ENCODE results near the gene RAB11A. TPM values are rescaled to one million over a fixed set of nuclear protein-coding genes. Genes with fewer than 3 reads are reported as not detected.

The RAB11A gene
- total and polyA plus RNA-seq, 9 of the 15 experiments (the other 6 are each of a cell fraction or from before 2014, with no cell fraction given), result 129 to 369 (median 245) TPM

DNA sequence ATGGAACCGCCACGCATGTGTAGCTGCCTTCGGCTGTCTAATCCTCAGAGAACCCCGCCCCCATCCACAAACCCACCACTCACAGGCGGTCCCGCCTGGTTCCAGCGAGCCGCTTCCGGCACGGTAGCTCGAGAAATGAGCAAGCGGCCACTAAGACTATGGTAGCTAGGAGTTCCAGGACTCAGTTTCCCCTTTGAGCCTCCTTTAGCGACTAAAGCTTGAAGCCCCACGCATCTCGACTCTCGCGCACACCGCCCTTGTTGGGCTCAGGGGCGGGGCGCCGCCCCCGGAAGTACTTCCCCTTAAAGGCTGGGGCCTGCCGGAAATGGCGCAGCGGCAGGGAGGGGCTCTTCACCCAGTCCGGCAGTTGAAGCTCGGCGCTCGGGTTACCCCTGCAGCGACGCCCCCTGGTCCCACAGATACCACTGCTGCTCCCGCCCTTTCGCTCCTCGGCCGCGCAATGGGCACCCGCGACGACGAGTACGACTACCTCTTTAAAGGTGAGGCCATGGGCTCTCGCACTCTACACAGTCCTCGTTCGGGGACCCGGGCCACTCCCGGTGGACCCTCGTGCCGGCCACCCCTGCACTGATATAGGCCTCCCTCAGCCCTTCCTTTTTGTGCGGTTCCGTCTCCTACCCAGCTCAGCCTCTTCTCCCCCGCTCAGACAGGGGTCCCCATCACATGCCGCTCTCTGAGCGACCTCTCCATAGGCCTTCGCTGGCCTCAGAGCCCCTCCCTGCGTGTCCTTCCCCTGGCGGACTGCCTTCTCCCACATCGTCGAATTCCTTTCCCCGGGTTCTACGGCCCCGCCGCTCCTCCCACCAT lies at the start of gene RAB11A (continued):
- TF ChIP-seq, protein P1, sequence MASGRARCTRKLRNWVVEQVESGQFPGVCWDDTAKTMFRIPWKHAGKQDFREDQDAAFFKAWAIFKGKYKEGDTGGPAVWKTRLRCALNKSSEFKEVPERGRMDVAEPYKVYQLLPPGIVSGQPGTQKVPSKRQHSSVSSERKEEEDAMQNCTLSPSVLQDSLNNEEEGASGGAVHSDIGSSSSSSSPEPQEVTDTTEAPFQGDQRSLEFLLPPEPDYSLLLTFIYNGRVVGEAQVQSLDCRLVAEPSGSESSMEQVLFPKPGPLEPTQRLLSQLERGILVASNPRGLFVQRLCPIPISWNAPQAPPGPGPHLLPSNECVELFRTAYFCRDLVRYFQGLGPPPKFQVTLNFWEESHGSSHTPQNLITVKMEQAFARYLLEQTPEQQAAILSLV (tag; IDR thresholded peaks at IDR 0.05), result no peak
- TF ChIP-seq ZNF347 (CRISPR knock-in tag; IDR thresholded peaks at IDR 0.05; ENCODE audit: low read depth) (no peak), GATA2 (CRISPR knock-in tag; IDR thresholded peaks at IDR 0.05) (no peak), ILF3 (IDR thresholded peaks at IDR 0.05; ENCODE audit: borderline replicate concordance) (peak; percentile 93), ZNF232 (CRISPR knock-in tag; IDR thresholded peaks at IDR 0.05) (0 out of 2 replicates have a peak, but pooled peaks have one; percentile 16), JUNB (CRISPR knock-in tag; conservative IDR thresholded peaks at IDR 0.05) (no peak), ZNF134 (CRISPR knock-in tag; conservative IDR thresholded peaks at IDR 0.05) (no peak), TEAD1 (CRISPR knock-in tag; IDR thresholded peaks at IDR 0.05) (peak in 1 of 2 experiments; percentile 53; a peak in 1 of 4 replicates), ZNF324 (CRISPR knock-in tag; IDR thresholded peaks at IDR 0.05) (no peak), FOXM1 (IDR thresholded peaks at IDR 0.05; ENCODE audit: low read depth) (peak; percentile 20; the same call in 1 of the 2 replicates), FOXM1 (CRISPR knock-in tag; IDR thresholded peaks at IDR 0.05; ENCODE audit: low read depth) (peak; percentile 92; the same call in 1 of the 2 replicates), POLR3A (IDR thresholded peaks at IDR 0.05; ENCODE audit: borderline replicate concordance, extremely low read depth, insufficient read depth, insufficient read length) (peak; percentile 98), TRIM28 (IDR thresholded peaks at IDR 0.05) (no peak), BMI1 (IDR thresholded peaks at IDR 0.05; ENCODE audit: low read length) (no peak), FIP1L1 (IDR thresholded peaks at IDR 0.05; ENCODE audit: low read depth, low read length, poor library complexity, severe bottlenecking) (peak; percentile 73), ZNF165 (CRISPR knock-in tag; IDR thresholded peaks at IDR 0.05; ENCODE audit: borderline replicate concordance) (no peak), ETV1 (tag; conservative IDR thresholded peaks at IDR 0.05; ENCODE audit: low read depth) (no peak; the same call in none of the 2 replicates), SIN3B (IDR thresholded peaks at IDR 0.05; ENCODE audit: low read depth) (peak; percentile 67; the same call in 1 of the 2 replicates)
- TF ChIP-seq, protein P2, sequence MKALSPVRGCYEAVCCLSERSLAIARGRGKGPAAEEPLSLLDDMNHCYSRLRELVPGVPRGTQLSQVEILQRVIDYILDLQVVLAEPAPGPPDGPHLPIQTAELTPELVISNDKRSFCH (CRISPR knock-in tag; IDR thresholded peaks at IDR 0.05), result no peak
- TF ChIP-seq, protein P2 (tag; IDR thresholded peaks at IDR 0.05), result 0 out of 2 replicates have a peak, but pooled peaks have one; percentile 45
- TF ChIP-seq, protein P3, sequence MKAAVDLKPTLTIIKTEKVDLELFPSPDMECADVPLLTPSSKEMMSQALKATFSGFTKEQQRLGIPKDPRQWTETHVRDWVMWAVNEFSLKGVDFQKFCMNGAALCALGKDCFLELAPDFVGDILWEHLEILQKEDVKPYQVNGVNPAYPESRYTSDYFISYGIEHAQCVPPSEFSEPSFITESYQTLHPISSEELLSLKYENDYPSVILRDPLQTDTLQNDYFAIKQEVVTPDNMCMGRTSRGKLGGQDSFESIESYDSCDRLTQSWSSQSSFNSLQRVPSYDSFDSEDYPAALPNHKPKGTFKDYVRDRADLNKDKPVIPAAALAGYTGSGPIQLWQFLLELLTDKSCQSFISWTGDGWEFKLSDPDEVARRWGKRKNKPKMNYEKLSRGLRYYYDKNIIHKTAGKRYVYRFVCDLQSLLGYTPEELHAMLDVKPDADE (conservative IDR thresholded peaks at IDR 0.05; ENCODE audit: control insufficient read depth, low read depth, low read length), result peak; percentile 96; the same call in 1 of the 2 replicates
- TF ChIP-seq, protein P4, sequence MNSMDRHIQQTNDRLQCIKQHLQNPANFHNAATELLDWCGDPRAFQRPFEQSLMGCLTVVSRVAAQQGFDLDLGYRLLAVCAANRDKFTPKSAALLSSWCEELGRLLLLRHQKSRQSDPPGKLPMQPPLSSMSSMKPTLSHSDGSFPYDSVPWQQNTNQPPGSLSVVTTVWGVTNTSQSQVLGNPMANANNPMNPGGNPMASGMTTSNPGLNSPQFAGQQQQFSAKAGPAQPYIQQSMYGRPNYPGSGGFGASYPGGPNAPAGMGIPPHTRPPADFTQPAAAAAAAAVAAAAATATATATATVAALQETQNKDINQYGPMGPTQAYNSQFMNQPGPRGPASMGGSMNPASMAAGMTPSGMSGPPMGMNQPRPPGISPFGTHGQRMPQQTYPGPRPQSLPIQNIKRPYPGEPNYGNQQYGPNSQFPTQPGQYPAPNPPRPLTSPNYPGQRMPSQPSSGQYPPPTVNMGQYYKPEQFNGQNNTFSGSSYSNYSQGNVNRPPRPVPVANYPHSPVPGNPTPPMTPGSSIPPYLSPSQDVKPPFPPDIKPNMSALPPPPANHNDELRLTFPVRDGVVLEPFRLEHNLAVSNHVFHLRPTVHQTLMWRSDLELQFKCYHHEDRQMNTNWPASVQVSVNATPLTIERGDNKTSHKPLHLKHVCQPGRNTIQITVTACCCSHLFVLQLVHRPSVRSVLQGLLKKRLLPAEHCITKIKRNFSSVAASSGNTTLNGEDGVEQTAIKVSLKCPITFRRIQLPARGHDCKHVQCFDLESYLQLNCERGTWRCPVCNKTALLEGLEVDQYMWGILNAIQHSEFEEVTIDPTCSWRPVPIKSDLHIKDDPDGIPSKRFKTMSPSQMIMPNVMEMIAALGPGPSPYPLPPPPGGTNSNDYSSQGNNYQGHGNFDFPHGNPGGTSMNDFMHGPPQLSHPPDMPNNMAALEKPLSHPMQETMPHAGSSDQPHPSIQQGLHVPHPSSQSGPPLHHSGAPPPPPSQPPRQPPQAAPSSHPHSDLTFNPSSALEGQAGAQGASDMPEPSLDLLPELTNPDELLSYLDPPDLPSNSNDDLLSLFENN (IDR thresholded peaks at IDR 0.05; ENCODE audit: low read depth in 2 of 2, low read length in 2 of 2), result no peak

All from K562 (cell line).